KBM-7 (cell line): ENCODE measurements around the gene TRANK1.
"Not testable (repeated sequence)": the region's sequence is repeated elsewhere in the genome, so short reads cannot be mapped to it uniquely, and the experiment has no call there.

ENCODE experiments used
- DNase-seq: peaks from one replicate; pipeline ENCODE4 v3.0.0-alpha.2; 2015
- in situ Hi-C: fragments of 300-500 bp; cut with MboI; formaldehyde crosslinking; loops from 2 replicates; pipeline ENCODE4 v1.14.3; 2020; ENCODE audit warnings: low sequenced_read_pairs, low pct_unique_long_range_greater_than_20kb, mixed read lengths

TRANK1 gene

GRCh38 chr3:36944641-36945270, at the start of gene TRANK1:
TSS of gene TRANK1 (minus strand) at chr3:36945054. CDS start at chr3:36944809, 245 bp downstream.
- peak; percentile 79 for DNase-seq
- in situ Hi-C loops = no loop called here

DNA sequence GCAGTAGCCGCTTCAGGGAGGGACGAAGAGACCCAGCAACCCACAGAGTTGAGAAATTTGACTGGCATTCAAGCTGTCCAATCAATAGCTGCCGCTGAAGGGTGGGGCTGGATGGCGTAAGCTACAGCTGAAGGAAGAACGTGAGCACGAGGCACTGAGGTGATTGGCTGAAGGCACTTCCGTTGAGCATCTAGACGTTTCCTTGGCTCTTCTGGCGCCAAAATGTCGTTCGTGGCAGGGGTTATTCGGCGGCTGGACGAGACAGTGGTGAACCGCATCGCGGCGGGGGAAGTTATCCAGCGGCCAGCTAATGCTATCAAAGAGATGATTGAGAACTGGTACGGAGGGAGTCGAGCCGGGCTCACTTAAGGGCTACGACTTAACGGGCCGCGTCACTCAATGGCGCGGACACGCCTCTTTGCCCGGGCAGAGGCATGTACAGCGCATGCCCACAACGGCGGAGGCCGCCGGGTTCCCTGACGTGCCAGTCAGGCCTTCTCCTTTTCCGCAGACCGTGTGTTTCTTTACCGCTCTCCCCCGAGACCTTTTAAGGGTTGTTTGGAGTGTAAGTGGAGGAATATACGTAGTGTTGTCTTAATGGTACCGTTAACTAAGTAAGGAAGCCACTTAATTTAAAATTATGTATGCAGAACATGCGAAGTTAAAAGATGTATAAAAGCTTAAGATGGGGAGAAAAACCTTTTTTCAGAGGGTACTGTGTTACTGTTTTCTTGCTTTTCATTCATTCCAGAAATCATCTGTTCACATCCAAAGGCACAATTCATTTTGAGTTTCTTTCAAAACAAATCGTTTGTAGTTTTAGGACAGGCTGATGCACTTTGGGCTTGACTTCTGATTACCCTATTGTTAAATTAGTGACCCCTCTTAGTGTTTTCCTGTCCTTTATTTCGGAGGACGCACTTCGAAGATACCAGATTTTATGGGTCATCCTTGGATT, 48.8 kb upstream of the TRANK1 start, which contains the start of gene MLH1:
Gene MLH1 (plus strand): TSS at position 193 of the 958 bp plus-strand sequence. CDS start 30 bp downstream, at position 223.
- DNase-seq = peak; percentile 100
- in situ Hi-C loops = no loop called here

- in situ Hi-C loops = no loop called here
- no peak for DNase-seq
These were observed 48.0 kb upstream of the TRANK1 start, which contains the start of gene EPM2AIP1 for GRCh38 chr3:36992806-36993325. TSS of gene EPM2AIP1 (minus strand) at chr3:36993131. CDS start at chr3:36993077, 54 bp downstream.

GRCh38 chr3:36991923-36992805, 47.3 kb upstream of the TRANK1 start:
- in situ Hi-C loops = no loop called here
- DNase-seq = no peak

DNA sequence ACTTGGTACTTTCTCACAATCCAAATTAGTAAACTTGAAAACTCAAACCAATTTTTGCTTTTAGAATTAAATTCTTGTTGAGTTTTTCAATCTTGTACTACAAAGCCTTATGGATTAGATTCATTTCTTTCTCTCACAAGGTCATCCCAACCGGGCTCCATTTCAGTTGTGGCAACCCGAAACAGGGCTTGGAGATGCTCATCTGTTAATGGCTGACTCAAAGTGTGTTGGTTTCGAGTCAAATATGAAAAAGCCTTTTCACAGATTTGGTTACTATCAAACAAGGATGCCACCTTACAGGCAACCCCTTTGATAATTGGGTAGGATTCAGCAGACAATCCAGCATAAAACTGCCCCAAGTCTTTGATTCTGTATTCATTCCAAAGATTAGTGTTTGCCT, 46.3 kb upstream of the TRANK1 start:
- in situ Hi-C loops = no loop called here
- DNase-seq = no peak

DNA sequence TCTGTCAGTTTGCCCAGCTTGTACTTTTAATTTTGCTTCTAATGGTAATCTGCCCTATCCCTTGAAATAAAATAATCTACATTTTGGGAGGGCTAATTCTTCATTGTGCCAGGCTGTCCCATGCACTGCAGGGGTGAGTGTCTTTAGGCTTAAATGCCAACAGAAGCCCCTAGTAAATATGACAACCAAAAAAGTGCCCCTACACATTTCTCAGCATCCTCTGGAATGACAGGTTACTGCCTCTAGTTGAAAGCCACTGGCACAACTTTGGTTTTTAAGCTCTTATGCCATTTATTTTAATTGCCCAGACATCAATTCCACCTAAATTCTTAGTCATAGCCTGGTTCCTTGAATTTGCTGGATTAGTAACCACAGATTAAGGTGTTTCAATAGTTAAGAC, 44.7 kb upstream of the TRANK1 start:
- in situ Hi-C loops = no loop called here

GRCh38 chr3:36989005-36989404, 44.2 kb upstream of the TRANK1 start:
- in situ Hi-C loops = no loop called here

More for the DNA sequence above, 44.7 kb upstream of the TRANK1 start:
- no peak for DNase-seq

DNA sequence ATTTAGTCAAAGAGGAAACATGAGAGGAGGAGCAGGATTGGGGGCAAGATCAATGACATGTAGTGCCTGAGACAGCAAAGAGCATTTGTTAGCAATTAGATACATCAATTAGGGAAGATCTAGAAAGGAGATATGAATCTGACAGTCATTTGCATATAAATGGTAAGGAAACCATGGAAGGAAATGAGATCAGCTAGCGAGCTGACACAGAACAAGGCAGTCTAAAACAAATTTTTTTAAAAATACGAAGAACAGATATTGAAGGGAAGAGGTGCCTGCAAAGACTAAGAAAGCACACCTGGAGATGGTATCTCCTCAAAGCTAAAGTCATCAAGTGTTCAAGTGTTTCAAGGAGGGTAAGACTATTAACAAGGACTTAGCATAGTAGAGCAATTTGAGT, 43.5 kb upstream of the TRANK1 start:
- no peak for DNase-seq
- in situ Hi-C loops = no loop called here

More at GRCh38 chr3:36989005-36989404, 44.2 kb upstream of the TRANK1 start:
- peak; percentile 54 for DNase-seq

GRCh38 chr3:36981006-36981405, 36.2 kb upstream of the TRANK1 start:
- in situ Hi-C loops = no loop called here
- no peak for DNase-seq

DNA sequence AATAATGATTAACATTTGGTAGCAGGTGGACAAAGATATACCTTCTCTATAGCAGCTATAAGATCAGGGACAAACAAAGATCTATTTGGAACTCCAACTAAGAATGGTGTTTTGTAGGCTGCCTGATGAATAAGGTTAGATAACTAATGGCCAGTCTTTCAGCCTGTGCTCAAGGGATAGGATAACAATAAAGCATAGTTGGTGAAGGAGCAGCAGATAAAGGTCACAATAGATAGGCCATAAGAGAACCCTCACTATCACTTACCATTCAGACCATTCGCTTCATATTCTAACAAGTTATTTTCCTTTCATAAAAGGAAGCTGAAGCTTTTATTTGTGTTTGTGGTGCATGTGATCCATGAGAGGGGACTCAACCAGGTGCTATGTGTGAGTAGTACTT, 28.3 kb upstream of the TRANK1 start:
- in situ Hi-C loops = no loop called here
- DNase-seq = no peak

- in situ Hi-C loops = no loop called here
- no peak for DNase-seq
These were observed 27.3 kb upstream of the TRANK1 start for GRCh38 chr3:36972163-36972562.

DNA sequence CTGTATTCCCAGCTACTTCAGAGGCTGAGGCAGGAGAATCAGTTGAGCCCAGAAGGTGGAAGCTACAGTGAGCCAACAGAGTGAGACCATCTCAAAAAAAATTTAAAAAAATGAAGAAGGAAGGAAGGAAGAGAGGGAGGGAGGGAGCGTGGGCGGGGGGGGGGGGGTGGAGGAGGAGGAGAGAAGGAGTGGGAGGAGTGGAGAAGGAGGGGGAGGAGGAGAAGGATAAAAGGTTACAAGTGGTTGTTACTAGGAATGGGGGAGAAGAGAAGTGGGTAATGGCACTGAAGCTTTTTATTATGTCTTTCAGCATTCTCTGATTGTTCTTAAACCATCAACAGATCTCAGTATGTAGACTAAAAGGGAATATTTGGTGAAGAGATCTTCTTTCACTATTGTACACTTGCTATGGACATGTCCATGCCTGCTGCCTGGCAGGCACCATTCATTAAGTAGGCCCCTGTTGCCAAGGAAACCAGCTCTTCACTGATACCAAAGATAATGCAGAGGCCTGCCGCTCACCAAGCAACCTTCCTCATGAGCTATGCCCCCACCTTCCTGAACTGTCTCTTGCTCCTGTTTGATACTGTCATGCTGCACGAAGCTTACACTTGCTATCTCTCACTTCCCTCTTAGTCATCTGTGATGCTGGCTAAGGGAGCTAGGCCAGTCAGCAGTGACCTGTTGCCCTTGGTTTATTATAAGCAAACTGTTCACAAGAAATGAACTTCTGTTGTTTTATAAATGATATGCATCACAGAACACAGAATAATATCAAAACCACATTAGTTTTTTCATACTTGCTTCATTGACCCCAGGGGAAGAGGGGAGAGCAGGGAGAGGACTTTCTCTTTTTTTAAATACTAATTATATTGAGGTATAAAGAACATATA, 24.9 kb upstream of the TRANK1 start:
- in situ Hi-C loops = no loop called here
- peak; percentile 95 for DNase-seq

- no peak for DNase-seq
- in situ Hi-C loops = no loop called here
These were observed 24.2 kb upstream of the TRANK1 start for GRCh38 chr3:36969085-36969484.

DNA sequence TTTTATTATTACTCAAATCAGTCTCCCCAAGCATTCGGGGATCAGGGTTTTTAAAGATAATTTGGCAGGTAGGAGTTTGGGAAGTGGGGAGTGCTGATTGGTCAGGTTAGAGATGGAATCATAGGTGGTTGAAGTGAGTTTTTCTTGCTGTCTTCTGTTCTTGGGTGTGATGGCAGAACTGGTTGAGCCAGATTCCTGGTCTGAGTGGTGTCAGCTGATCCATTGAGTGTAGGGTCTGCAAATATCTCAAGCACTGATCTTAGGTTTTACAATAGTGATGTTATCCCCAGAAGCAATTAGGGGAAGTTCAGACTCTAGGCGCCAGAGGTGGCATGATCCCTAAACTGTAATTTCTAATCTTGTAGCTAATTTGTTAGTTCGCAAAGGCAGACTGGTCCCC, 20.6 kb upstream of the TRANK1 start:
- in situ Hi-C loops = no loop called here
- DNase-seq = no peak

- in situ Hi-C loops = no loop called here
These were observed 20.0 kb upstream of the TRANK1 start for GRCh38 chr3:36964817-36965216.

DNA sequence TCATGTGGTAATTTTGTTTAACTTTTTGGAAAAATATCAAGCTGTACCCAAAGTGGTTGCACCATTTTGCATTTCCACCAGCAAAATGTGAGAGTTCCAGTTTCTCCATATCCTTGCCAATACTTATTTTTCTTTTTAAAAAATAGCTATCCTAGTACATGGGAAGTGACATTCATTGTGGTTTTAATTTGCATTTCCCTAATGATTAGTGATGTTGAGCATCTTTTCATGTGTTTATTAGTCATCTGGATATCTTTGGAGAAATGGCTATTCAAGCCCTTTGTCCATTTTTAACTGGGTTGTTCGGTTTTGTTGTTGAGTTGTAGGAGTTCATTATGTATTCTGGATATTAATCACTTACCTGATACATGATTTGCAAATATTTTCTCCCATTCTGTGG, 19.5 kb upstream of the TRANK1 start:
- no peak for DNase-seq
- in situ Hi-C loops = no loop called here

More at GRCh38 chr3:36964817-36965216, 20.0 kb upstream of the TRANK1 start:
- peak; percentile 39 for DNase-seq

DNA sequence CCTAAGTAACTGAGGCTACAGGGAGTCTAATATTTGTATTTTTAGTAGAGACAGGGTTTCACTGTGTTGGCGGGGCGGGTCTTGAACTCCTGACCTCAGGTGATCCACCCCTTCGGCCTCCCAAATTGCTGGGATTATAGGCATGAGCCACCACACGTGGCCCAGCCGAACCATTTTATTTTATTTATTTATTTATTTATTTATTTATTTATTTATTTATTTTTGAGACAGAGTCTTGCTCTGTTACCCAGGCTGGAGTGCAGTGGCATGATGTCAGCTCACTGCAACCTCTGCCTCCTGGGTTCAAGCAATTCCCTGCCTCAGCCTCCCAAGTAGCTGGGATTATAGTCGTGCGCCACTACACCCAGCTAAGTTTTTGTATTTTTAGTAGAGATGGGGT, 18.2 kb upstream of the TRANK1 start:
- in situ Hi-C loops, DNase-seq: not testable (repeated sequence)

GRCh38 chr3:36960502-36960901, 15.6 kb upstream of the TRANK1 start:
- DNase-seq = no peak
- in situ Hi-C loops = no loop called here
